DMS 273 (cell line): ENCODE measurements around the gene CCDC15.

Source experiments
- DNase-seq: peaks from one replicate; lab custom pipeline; 2025; ENCODE audit not compliant: unreplicated experiment; lab: John Stamatoyannopoulos, UW

CCDC15 gene

DNA sequence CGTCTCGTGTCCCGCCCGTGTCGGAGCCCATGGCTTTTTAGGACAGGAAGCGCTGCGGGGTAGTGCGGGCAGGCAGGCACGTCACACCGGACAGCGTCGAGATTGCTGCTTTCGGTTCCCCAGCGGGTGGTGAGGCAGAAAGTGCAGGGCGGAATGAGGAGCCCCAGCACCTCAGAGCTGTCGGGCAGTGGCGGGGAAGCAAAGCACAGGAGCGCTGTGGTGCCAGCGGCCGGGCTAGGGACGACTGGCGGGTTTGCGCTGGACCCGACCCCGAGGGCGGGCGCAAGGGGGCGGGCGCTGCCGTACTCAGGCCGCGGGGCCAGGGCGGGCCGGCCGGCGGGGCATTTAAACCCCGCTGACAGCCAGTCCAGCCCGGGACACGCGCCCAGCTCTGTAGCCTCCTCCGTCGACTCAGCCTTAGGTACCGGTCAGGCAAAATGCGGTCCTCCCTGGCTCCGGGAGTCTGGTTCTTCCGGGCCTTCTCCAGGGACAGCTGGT, 109.0 kb downstream of the CCDC15 start, which contains the start of gene SLC37A2:
Gene SLC37A2 (plus strand): TSS at position 375 of the 498 bp plus-strand sequence. CDS start 63 bp downstream, at position 438.
- peak; percentile 44 for DNase-seq

DNA sequence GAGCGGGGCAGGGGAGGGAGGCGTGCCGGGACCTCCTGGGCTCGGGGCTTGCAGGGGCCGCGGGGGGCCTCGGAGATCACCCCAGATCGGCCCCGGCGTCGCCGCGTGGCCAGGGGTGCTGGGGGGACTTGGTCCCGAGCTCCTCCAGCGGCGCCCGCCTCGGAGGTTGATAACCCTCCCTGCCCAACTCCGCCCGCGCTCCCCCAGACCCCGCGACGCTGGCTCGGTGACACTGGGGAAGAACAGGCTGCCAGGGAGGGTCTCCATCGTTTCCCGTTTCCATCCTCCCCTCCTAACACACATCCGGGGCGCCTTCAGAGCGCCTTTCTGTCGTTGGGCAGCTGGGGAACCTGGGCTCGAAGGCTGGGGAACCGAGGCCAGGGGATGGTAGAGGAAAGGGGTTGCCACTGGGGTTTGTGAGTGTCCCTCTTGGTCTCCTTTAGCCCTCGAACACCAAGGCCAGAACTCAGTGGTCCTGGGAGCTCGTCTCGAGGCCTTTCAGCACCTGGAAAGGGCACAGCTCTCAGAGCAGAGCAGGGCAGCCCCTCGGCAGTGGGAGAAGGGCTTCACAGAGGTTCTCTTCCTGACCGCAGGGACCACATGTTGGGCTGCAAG, 109.5 kb downstream of the CCDC15 start:
- DNase-seq, result no peak

DNA sequence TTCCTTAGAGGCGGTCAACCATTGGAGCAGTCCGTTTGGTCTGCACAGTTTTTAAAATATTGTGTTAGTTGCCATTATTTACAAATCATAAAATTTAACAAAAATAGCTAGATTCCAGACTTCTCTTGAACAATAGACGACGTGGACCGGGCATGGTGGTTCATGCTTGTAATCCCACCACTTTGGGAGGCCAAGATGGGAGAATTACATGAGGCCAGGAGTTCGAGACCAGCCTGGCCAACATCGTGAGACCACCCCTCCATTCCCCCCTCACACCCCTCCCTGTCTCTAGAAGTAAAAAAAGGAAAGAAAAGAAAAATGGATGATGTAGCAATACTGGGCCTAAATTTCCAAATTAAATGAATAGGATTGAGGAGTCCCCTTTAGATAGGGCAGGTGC, 110.1 kb downstream of the CCDC15 start:
- no peak for DNase-seq

DNA sequence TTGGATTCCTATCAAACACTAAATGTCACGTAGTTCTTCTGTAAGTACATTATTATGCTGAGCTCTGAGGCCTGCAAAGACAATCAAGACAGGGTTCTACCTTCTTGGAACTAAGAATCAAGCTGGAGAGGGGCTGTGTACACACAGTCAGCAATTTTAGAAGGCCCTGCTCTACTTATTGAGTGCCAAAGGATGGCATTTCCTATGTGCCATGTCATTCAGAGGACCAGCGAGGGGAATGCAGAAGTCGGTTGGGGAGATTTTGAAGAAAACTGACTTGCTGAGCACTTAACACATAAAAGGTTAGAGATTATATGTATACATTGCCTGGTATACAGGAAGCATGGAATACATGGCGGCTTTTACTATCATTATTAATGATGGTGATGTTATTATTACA, 114.4 kb downstream of the CCDC15 start:
- DNase-seq, result no peak

DNA sequence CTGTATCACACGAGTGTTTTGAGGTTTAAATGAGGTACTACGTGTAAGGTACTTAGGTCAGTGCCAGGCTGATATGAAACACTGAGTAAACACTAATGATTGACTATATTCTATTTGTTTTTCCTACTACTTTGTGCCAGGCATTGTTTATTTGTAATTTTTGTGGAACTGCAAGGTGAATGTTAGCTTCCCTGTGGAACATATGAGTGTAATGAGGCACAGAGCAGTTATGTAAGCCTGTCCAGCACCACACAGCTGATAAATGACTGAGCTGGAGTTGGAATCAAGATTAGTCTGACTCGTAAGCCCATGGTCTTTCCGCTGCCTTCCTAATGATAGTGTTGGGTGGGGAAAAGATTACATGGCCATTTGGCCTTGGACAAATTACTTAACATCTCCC, 115.0 kb downstream of the CCDC15 start:
- no peak for DNase-seq

DNA sequence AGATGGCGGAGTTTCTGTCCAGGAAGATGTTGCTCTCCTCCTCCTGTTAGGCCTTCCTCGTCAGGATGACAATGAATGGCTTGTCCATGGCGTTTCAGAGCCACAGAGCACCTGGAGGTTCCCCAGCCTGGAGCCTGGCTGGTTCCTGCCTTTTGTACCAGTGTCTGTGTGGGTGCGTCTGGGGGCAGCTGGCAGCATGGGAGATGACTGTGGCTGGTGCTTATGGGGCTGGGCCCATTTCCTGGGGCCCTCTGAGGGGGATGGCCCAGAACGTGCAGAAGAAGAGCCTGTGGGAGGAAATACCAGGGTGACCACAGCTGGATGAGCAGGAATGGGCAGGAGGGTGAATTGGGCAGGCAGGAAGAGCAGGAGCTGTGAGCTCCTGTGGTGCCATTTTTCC, 115.8 kb downstream of the CCDC15 start:
- no peak for DNase-seq

DNA sequence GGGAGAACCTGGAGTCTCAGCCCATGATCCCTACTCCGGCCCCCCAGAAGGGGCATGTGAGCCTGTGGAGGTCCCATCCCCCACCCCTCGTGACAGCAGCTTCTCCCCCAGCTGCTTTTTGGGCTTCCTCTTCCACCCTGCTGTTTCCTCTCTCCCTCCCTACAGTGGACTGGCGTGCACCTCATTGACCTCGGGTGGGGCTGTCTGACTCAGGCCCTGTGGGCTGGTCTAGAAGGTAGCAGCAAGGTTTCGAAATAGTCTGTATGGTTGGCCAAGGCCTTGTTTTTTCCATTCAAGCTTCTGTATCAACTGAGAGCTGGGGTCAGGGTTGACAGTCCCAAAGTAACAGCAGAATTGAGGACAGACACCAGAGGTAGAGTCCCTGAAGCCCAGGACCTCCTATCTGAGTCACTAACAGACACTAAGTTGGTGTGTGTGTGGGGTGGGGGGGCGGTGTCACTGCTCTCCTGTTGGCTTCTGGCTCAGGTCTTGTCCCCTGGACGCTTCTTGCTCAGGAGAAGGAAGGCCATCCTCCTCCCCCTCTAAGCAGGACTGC, 116.8 kb downstream of the CCDC15 start:
- DNase-seq, result no peak

DNA sequence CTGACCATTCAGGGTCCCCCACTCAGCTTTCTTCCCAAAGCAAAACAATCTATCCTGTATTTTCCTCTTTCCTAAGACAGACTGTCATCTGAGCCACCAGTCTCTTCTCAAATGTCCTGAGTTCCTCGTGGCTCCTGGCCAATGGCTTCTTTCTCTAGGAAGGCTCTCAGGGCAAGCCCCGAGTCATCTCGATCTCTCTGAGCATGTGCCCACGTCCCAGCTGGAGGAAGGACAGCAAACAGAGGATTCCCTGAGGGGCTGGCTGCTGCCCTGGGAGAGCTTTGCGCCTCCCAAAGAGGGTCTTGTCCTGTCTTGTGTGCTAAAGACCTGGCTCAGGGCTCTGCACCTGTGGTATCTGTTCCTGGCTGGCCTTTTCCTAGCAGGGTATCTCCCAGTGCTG, 117.4 kb downstream of the CCDC15 start:
- DNase-seq, result no peak

DNA sequence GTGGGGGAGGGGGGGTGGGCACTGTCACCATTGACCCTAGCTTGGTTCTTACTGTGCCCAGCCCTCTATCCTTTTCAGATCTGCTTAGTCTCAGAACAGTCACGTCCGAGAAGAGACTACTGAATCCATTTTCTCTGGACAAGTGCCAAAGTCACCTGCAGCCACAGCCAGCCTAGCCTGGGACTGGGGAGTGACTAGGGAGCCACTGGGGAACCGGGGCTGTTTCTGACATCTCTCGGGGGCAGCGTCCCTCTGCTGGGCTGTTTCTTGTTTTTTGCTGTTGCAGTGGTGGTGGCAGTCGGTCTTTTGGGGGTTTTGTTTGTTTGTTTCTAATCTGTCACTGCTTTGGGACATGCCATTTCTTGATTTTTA, 117.8 kb downstream of the CCDC15 start:
- DNase-seq, result no peak

DNA sequence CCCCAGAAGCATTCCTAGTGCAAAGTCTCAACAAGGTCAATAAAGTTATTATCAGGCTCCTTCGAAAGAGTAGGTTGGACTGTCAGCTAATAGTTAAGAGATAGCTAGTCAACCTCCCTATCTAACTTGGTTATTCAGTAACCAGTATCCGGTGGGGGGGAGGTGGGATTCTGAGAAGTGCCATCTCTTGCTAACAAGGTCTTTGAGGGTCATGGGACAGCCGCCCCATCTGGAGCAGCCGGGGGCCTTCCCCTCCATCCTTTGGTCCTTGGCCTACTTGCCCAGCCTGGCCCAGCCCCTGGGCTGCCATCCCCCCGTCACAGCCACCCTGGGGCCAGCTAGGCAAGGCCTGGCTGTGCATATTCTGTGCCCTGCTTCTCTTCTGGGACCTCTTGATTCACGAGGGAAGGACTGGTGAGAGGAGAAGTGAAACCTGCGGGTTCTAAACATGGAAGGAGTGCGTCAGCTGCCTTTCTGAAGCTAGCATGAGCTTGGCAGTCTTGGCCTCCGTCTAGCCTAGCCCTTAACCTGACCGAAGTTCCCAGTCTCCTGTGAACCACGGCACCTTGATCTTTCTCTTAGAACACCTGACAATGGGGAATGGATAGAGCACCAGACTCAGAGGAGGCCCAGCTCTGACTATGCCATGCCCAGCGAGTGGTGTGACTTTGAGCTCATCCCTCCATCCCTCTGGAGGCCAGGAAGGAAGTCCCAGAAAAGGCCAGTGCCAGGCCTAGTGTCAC, 118.4 kb downstream of the CCDC15 start:
- no peak for DNase-seq

DNA sequence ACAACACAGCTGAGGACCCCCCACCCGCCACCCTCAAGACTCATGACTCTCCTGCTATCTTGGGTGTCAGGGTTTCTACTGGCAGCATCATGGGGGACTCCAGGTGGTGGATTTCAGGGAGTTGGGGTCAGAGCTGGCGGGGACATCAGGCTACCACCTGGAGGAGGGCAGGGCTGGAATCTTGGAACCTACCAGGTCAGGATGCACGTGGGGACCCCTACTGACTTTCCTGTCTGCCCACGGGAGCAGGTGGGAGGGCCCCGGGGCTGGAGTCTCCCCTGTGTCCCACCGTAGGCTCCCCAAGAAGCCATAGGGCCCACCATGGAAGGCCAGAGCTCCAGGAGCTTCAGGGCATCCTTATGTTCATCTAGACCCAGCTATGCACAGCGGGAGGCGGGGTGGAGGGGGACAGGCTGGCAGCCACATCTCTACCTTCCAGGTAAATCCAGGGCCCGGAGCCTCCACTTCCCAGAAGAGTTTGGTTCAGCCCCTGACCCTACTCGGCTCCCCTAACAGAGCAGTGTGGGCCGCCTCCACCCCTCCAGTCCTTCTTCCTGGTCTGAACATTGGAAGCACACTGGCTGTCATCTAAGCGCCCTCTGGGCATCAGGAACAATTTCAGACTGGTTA, 119.1 kb downstream of the CCDC15 start:
- DNase-seq, result no peak

DNA sequence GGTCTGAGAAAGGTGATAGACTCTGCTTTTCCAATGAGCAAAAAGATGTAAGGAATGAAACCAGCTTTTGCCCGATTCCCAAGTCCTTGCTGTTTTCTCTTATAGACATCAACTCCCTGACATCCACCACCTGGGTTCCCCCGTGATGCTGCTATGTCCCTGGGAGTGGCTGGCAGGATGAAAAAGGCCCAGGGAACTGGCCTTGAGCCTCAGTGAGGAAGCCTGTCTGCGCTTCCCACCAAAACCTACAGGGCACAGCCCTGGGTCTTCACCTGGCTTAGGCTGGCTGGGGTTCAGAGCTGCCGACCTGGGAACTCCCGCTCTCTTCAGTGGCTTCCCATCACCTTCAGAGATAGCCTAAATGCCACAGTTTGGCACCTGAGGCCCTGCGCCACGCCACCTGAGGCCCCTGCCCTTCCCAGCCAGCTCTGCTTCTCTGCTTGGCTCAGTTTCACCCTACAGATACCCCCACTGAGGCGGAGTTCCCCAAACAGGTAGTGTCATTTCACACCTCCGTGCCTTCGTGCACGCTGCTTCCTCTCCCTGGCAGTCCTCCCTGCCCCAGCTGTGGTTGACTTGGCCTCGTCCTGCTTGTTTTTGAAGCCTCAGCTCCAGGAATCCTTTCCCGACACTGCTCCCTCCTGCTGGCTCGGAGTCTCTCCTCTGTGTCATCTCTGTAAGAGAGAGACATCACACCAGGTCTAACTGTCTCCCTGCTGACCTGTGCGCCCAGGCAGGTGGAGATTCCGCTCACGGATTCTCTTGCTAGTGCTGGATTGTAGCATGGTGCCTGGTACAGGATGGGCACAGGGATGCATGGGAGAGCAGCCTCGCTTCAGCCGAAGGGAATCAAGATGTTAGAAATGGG, 119.8 kb downstream of the CCDC15 start:
- no peak for DNase-seq

DNA sequence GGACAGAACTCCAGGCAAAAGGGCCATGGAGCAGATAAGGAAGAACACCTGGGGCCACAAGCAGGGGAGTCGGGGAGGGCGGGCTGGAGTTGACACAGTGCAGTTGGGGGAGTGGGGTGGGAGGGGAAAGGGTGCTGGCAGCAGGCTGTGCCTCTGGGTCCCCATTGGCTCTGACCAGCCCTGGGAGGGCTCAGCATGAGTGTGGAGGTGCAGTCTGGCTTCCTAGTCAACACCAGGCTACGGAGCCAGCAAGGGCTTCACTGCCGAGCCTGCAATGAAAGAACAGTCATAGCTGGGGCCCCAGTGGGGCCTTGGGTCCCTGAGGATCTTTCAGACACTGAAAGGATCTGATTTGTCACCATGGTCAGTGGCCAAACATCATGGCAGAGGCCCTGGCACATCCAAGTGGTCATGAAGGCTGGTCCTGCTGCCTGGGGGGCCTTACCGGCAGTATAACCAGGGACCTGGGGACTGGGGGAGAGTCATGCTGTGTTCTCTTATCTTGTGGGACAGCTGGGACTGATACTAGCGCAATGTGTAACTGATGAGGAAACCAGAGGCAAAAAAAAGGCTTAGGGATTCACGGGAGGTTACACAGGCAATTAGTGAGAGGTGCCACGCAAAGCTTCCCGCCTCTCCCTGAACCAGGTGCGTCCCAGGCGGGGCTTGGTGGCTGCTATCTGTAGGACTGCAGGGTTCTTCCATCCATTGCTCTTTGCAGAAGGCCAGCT, 120.7 kb downstream of the CCDC15 start:
- no peak for DNase-seq

DNA sequence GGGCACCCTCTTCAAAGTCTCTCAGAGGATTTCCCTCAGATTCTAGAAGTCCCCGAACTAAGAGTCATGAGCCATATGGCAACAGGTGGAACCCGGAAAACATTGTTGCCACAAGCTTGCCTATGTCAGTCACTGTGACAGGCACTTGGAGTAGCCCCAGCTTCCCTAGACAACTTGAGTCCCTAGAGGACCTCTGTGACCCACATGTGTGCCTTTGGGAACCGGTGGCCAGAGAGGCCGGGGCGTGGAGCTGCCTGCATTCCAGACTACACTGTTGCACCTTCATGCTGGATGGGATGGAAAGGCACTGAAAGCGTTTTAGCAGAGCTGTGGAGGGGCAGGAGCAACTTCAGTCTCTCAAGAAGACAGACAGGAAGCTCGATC, 121.2 kb downstream of the CCDC15 start:
- DNase-seq, result no peak

DNA sequence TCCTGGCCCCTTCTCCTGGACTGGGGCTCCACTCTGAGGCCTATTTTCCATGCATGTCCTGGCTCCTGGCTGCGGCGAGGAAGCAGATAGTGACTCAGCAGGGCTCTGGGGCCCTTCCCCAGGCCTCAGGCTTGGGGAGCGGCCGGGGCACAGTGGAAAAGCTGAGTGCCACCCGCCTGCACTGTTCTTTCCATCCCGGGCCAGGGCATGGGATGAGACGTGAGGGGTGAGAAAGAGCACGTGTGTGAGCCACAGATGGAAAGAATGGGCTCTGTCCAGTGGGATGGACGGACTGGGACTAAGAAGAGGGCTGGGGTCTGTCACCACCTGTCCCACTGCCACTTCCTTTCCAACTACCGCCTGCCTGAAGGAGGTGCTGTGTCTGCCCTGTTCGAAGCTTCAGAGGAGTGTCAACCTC, 121.9 kb downstream of the CCDC15 start:
- DNase-seq, result no peak

DNA sequence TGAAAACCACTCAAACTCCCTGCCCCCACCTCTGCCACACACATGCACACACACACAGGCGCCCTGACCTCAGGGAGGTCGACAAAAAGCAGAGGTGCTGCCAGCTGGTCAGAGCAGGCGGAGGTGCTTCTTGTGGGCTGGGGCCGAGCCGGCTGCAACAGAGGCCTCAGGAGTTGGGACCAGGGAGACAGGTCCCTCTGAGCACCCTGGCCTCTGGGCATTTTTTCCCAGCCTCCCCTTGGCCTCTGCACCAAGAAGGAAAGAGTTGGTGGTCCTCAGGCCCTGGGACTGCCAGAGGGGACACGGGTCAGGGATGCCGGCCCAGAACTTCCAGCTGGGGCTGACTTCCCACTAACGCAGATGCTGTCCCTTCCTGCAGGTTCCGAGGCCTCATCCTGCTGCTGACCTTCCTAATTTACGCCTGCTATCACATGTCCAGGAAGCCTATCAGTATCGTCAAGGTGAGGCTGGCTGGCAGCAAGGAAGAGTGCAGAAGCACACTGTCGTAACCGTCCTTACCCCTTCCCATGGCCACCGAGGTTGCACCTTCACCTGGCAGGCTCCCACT, 122.5 kb downstream of the CCDC15 start:
- DNase-seq, result no peak

DNA sequence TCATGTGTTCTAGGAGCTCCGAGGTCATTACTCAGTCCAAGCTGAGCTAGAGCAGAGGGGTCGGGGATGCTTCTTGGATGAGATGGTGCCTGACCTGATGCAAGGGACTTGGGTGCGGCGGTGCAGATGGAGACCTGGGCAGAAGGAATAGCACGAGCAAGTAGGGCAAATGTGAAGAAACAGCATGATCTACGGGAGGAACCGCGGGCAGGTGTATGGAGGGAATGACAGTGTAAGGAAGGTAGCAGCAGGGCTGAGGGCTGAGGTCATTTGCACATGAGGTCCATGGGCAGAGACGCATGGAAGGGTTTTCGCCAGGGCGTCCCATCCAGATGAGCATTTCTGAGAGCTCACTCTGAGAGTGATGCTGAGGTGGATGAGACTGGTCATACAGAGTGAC, 124.0 kb downstream of the CCDC15 start:
- DNase-seq, result no peak

DNA sequence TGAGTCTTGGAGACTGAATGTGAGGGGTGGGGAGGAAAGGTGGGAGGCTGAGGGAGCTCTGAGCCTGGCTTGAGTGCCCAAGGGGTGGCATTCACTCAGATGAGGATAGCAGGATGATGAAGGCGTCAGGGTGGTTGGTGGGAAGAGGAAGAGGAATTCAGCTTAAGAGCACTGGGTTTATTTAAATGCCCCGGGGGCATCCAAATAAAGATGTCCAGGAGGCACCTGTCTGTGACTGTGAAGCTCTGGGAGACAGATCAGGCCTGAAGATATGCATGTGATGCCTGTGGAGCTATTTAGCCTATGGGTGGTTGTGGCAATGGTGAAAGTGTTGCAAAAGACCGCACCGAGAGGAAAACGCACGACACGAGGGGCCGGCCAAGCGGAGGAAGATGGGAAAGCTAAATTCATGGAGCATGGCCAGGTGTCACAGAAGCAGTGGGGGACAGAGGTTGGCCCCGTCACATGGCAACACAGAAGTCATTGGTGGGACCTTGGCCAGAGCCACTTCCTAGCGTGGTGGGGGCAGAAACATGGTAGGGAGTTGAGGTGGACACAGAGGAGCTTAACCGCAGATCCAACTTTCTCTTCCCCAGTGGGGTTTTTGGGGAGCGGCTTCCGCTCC, 124.6 kb downstream of the CCDC15 start:
- DNase-seq, result no peak

DNA sequence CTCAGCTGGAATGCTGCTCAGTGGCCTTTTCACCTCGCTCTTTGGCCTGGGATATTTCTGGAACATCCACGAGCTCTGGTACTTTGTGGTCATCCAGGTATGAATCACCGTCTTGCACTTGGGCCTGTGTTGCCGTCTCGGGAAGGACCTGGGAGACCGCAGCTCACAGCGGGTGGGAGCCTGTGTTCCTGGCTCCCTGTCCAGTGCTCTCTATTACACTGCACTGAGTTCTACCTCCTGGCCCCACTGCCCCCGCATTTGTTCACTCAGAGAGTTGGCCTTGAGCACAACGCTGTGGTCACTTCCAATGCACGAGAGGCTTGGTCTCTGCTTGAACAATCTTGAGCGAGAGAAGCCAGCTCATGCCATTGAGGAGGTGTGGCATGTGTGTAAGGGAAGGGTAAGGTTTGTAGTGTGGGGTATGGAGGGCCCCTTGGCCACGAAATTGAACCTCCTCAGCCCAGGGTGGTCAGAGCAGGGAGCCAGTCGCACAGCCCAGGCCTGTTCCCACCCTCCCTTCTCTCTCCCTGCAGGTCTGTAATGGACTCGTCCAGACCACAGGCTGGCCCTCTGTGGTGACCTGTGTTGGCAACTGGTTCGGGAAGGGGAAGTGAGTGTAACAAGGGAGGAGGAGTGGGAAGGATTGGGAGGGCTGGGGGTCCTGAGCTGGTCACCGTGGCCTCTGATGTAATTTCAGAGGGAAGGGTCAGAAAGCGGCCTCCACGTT, 125.3 kb downstream of the CCDC15 start:
- DNase-seq, result no peak
